Mucosa of stomach (tissue), 1 donor: Measurements from ENCODE around the gene DNMBP.
A peak's percentile ranks its signal among the peaks of the same experiment; 100 is the strongest.

Source experiments
- H3K27me3 ChIP-seq: one replicate; pipeline ENCODE4 v1.7.0; 2013; ENCODE audit warnings: mild to moderate bottlenecking, low read length; ENCODE audit not compliant: control insufficient read depth, insufficient read depth
- H3K36me3 ChIP-seq: one replicate; pipeline ENCODE4 v1.7.0; 2013; ENCODE audit warnings: low read length; ENCODE audit not compliant: control insufficient read depth, insufficient read depth
- H3K4me1 ChIP-seq: one replicate; pipeline ENCODE4 v1.7.0; 2013; ENCODE audit warnings: mild to moderate bottlenecking, low read length; ENCODE audit not compliant: control insufficient read depth, insufficient read depth
- H3K4me3 ChIP-seq: one replicate; pipeline ENCODE4 v1.7.0; 2013; ENCODE audit warnings: low read length
- H3K9ac ChIP-seq: one replicate; pipeline ENCODE4 v1.7.0; 2013; ENCODE audit warnings: mild to moderate bottlenecking, low read length, moderate library complexity
- H3K9me3 ChIP-seq: one replicate; pipeline ENCODE4 v1.7.0; 2013; ENCODE audit warnings: mild to moderate bottlenecking, low read length, moderate library complexity; ENCODE audit not compliant: control insufficient read depth
- donor health status: Pancreatic carcinoma.

Gene DNMBP

GRCh38 chr10:100009793-100010676 is at the start of gene DNMBP:
Gene DNMBP (minus strand): TSS chr10:100009947. CDS start chr10:99972124, 37,823 bp downstream.
- Histone ChIP-seq H3K36me3 (no peaks in the 10 kb centered on the region), H3K4me1 (peaks cover 13% of the 10 kb centered on the region), H3K9me3 (no peaks in the 10 kb centered on the region), H3K9ac (peak within 1 kb of the TSS; percentile 73), H3K27me3 (no peaks in the 10 kb centered on the region), H3K4me3 (peak within 1 kb of the TSS; percentile 72)

GRCh38 chr10:100057948-100058347 is 48.2 kb upstream of the DNMBP start:
- Histone ChIP-seq H3K4me3 (no peak overlapping the region), H3K4me1 (no peaks in the 10 kb centered on the region), H3K27me3 (no peaks in the 10 kb centered on the region), H3K9ac (no peak overlapping the region), H3K36me3 (no peaks in the 10 kb centered on the region), H3K9me3 (no peaks in the 10 kb centered on the region)

- Histone ChIP-seq H3K9ac (no peak overlapping the region), H3K27me3 (no peaks in the 10 kb centered on the region), H3K4me3 (no peak overlapping the region), H3K4me1 (no peaks in the 10 kb centered on the region), H3K9me3 (no peaks in the 10 kb centered on the region), H3K36me3 (no peaks in the 10 kb centered on the region)
Observed at GRCh38 chr10:100053686-100054460, 44.1 kb upstream of the DNMBP start.

- Histone ChIP-seq H3K4me1 (peaks cover 12% of the 10 kb centered on the region), H3K9ac (no peak overlapping the region), H3K36me3 (no peaks in the 10 kb centered on the region), H3K4me3 (no peak overlapping the region), H3K9me3 (no peaks in the 10 kb centered on the region), H3K27me3 (no peaks in the 10 kb centered on the region)
Observed at GRCh38 chr10:100046021-100046486, 36.3 kb upstream of the DNMBP start.

GRCh38 chr10:100045592-100045991 is 35.8 kb upstream of the DNMBP start:
- Histone ChIP-seq H3K9me3 (no peaks in the 10 kb centered on the region), H3K27me3 (no peaks in the 10 kb centered on the region), H3K36me3 (no peaks in the 10 kb centered on the region), H3K4me1 (peaks cover 12% of the 10 kb centered on the region), H3K9ac (no peak overlapping the region), H3K4me3 (no peak overlapping the region)

- no peak overlapping the region for H3K4me3 ChIP-seq
- H3K9me3 ChIP-seq: no peaks in the 10 kb centered on the region
- no peak overlapping the region for H3K9ac ChIP-seq
- no peaks in the 10 kb centered on the region for H3K36me3 ChIP-seq
- H3K4me1 ChIP-seq: peaks cover 16% of the 10 kb centered on the region
- no peaks in the 10 kb centered on the region for H3K27me3 ChIP-seq
Observed at GRCh38 chr10:100043796-100044195, 34.0 kb upstream of the DNMBP start.

GRCh38 chr10:100043344-100043743 is 33.6 kb upstream of the DNMBP start:
- H3K4me3 ChIP-seq: no peak overlapping the region
- peaks cover 20% of the 10 kb centered on the region for H3K4me1 ChIP-seq
- no peaks in the 10 kb centered on the region for H3K27me3 ChIP-seq
- no peaks in the 10 kb centered on the region for H3K36me3 ChIP-seq
- no peak overlapping the region for H3K9ac ChIP-seq
- H3K9me3 ChIP-seq: no peaks in the 10 kb centered on the region

GRCh38 chr10:100041306-100042002 is 31.7 kb upstream of the DNMBP start:
- Histone ChIP-seq H3K9ac (no peak overlapping the region), H3K4me1 (peaks cover 30% of the 10 kb centered on the region), H3K27me3 (no peaks in the 10 kb centered on the region), H3K36me3 (no peaks in the 10 kb centered on the region), H3K9me3 (no peaks in the 10 kb centered on the region), H3K4me3 (no peak overlapping the region)

GRCh38 chr10:100038561-100039071 is 28.9 kb upstream of the DNMBP start:
- no peaks in the 10 kb centered on the region for H3K36me3 ChIP-seq
- no peaks in the 10 kb centered on the region for H3K9me3 ChIP-seq
- H3K4me3 ChIP-seq: no peak overlapping the region
- H3K27me3 ChIP-seq: no peaks in the 10 kb centered on the region
- no peak overlapping the region for H3K9ac ChIP-seq
- H3K4me1 ChIP-seq: peaks cover 20% of the 10 kb centered on the region

GRCh38 chr10:100037758-100038315 is 28.1 kb upstream of the DNMBP start:
- Histone ChIP-seq H3K9ac (no peak overlapping the region), H3K27me3 (no peaks in the 10 kb centered on the region), H3K36me3 (no peaks in the 10 kb centered on the region), H3K9me3 (no peaks in the 10 kb centered on the region), H3K4me1 (peaks cover 18% of the 10 kb centered on the region), H3K4me3 (no peak overlapping the region)

- Histone ChIP-seq H3K4me3 (no peak overlapping the region), H3K9ac (no peak overlapping the region), H3K9me3 (no peaks in the 10 kb centered on the region), H3K4me1 (peaks cover 18% of the 10 kb centered on the region), H3K36me3 (no peaks in the 10 kb centered on the region), H3K27me3 (no peaks in the 10 kb centered on the region)
Observed at GRCh38 chr10:100036850-100037249, 27.1 kb upstream of the DNMBP start.
